KG1 (cell line): ENCODE measurements around the gene ARID1A.
"Not testable (repeated sequence)": the region's sequence is repeated elsewhere in the genome, so short reads cannot be mapped to it uniquely, and the experiment has no call there.

ENCODE experiments used
- DNase-seq: peaks from one replicate; lab custom pipeline; 2025; lab: John Stamatoyannopoulos, UW

ARID1A gene

GRCh38 chr1:26787706-26788514, 92.1 kb downstream of the ARID1A start, which contains the start of gene PIGV:
TSS of gene PIGV (plus strand) at chr1:26787950. CDS start at chr1:26790816, 2,866 bp downstream.
- DNase-seq = peak; percentile 96

- no peak for DNase-seq
Measured at GRCh38 chr1:26788515-26788785, 92.6 kb downstream of the ARID1A start.

- peak; percentile 66 for DNase-seq
Measured at GRCh38 chr1:26788836-26789611, 93.2 kb downstream of the ARID1A start.

- no peak for DNase-seq
Measured at GRCh38 chr1:26789612-26789865, 93.7 kb downstream of the ARID1A start.

DNA sequence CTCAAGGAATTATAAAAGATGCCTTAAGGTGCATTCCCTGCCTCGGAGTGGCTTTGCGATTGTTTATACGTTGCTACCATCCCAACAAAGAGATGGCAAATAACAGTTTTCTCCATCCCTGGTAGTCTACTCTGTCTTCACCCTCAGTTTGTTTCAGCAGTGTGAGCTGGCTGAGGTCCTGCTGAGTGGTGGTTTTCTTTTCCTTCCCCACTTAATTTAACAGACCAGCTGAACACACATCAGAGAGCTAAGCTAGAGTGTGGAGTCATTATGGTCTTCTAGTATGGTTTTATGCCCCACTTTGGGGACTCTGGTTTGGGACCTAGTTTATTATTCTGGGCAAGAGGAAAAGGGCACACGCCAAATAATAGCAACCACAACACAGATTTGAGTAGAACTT, 94.1 kb downstream of the ARID1A start:
- DNase-seq = no peak

- no peak for DNase-seq
Measured at GRCh38 chr1:26790551-26790953, 94.7 kb downstream of the ARID1A start.

DNA sequence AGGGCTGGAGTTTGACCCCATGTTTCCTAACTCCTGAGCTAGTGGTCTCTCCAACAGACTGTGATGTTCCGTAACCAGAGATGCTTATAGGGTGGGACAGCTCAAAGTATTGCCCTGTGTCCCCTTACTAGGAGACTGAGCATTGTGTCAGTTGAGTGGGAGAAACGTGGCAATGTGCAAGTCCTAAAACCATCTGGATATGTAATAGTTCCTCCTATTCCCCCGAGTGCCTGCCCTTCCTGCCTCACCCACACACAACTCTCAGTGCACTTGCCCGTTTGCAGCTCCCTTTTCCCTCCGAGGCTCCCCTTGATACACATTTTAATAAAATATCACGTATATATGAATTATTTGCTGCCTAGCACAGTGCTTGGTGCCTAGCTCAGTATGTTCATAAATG, 95.3 kb downstream of the ARID1A start:
- no peak for DNase-seq

DNA sequence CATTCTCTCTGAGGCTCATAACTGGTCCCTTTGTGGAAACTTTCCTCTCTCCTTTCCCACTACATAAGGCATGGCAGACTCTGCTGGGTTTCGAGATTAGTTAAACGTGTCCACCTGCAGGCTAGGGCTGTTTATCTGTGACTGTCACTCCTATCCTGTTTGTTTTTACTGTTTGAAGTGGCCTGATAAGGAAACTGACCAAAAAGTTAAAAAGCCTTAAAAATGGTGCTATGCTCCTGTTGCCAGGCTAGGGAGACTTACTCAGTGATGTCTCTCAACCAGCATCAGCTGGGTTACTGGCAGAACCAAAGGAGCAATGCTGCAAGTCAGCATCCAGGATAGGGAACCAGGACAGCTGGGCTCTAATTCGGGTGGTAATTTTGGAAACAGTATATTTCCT, 95.8 kb downstream of the ARID1A start:
- no peak for DNase-seq

- no peak for DNase-seq
Measured at GRCh38 chr1:26792924-26793323, 97.1 kb downstream of the ARID1A start.

DNA sequence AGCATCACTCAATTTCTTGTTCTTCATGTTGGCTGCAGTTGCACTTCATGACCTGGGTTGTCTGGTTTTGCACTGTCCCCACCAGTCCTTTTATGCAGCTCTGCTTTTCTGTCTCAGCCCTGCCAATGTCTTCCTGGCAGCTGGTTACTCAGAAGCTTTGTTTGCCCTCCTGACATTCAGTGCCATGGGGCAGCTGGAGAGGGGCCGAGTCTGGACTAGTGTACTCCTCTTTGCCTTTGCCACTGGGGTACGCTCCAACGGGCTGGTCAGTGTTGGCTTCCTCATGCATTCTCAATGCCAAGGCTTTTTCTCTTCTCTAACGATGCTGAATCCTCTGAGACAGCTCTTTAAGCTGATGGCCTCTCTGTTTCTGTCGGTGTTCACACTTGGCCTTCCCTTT, 98.6 kb downstream of the ARID1A start:
- no peak for DNase-seq

- no peak for DNase-seq
Measured at GRCh38 chr1:26797627-26798026, 101.8 kb downstream of the ARID1A start.

- DNase-seq = no peak
Measured at GRCh38 chr1:26799479-26800142, 103.8 kb downstream of the ARID1A start.

- not testable (repeated sequence) for DNase-seq
Measured at GRCh38 chr1:26803932-26804331, 108.1 kb downstream of the ARID1A start.

DNA sequence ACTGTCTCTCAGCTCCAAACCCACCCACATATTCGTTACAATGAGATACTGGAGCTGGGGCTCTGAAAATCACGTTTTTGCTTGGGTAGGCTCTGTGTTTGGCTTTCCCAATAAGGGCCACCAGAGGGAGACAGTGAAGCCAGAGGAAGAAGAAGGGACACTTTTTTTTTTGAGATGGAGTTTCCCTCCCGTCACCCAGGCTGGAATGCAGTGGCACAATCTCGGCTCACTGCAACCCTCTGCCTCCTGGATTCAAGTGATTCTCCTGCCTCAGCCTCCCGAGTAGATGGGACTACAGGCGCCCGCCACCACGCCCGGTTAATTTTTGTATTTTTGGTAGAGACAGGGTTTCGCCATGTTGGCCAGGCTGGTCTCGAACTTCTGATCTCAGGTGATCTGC, 114.3 kb downstream of the ARID1A start:
- peak; percentile 27 for DNase-seq

- DNase-seq = no peak
Measured at GRCh38 chr1:26811057-26811456, 115.2 kb downstream of the ARID1A start.

GRCh38 chr1:26811708-26812107, 115.9 kb downstream of the ARID1A start:
- no peak for DNase-seq

GRCh38 chr1:26814377-26814776, 118.6 kb downstream of the ARID1A start:
- DNase-seq = no peak

- DNase-seq = no peak
Measured at GRCh38 chr1:26814893-26815292, 119.1 kb downstream of the ARID1A start.

GRCh38 chr1:26820784-26821269, 125.0 kb downstream of the ARID1A start:
- DNase-seq = peak; percentile 38

DNA sequence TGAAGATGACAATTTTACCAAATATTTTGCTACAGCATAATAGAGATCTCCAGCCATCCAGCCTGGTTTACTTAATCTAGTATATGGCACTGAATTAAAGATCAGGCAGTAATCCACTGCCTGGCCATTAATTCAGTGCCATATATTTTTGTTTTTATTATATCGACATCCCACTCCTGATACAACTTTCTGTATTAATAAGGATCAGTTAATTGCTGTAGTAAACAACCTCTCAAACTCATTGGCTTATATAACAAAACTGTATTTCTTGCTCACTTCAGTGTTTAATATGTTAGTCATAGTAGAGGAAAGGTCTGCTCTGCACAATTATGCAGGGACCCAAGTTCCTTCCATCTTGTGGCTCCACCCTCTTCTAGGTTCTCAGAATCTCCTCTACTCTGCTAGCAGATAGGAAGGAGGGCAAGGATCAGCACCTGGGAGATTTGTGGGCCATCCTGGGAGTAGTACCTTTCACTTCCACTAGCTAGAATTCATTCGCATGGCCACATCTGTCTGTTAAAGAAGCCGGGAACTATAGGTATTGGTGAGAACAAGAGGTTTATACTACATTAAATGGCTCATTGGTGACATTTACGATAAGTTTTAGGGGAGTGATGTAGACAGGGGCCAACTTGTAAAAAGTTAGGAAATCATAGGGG, 127.1 kb downstream of the ARID1A start:
- DNase-seq = no peak

- DNase-seq = no peak
Measured at GRCh38 chr1:26824731-26825130, 128.9 kb downstream of the ARID1A start.

GRCh38 chr1:26826261-26827105, 130.7 kb downstream of the ARID1A start, which contains the start of gene ZDHHC18:
TSS of gene ZDHHC18 (plus strand) at chr1:26826688. CDS start at chr1:26826805, 117 bp downstream.
- peak; percentile 25 for DNase-seq
